ACC112 (cell line): ENCODE results near the gene UTP20.

Experiments used
- H2AFZ ChIP-seq: fragments of 200-600 bp; sonication (generic); one replicate; pipeline ENCODE4 v1.6.0; 2017; ENCODE audit warnings: antibody characterized with exemption, low read length; ENCODE audit not compliant: unreplicated experiment
- H3K27ac ChIP-seq: fragments of 200-600 bp; sonication (generic); 2 replicates; pipeline ENCODE4 v1.5.1; 2014; ENCODE audit warnings: low read depth, mild to moderate bottlenecking, antibody characterized with exemption, low read length, moderate library complexity
- H3K27me3 ChIP-seq: fragments of 200-600 bp; sonication (generic); 2 replicates; pipeline ENCODE4 v1.6.1; 2014; ENCODE audit warnings: mild to moderate bottlenecking, antibody characterized with exemption, low read length, moderate library complexity, mixed read lengths; ENCODE audit not compliant: insufficient read depth
- H3K36me3 ChIP-seq: fragments of 200-600 bp; sonication (generic); 2 replicates; pipeline ENCODE4 v1.6.1; 2016; ENCODE audit warnings: mild to moderate bottlenecking, antibody characterized with exemption, low read length, moderate library complexity, mixed read lengths; ENCODE audit not compliant: insufficient read depth
- H3K4me1 ChIP-seq: fragments of 200-600 bp; sonication (generic); one replicate; pipeline ENCODE4 v1.6.1; 2016; ENCODE audit warnings: low read length, mixed read lengths; ENCODE audit not compliant: insufficient read depth, unreplicated experiment, control insufficient read depth
- H3K4me3 ChIP-seq: fragments of 200-600 bp; sonication (generic); 2 replicates; pipeline ENCODE4 v1.5.1; 2014; ENCODE audit warnings: mild to moderate bottlenecking, low read depth, low read length
- H3K79me2 ChIP-seq: fragments of 200-600 bp; sonication (generic); one replicate; pipeline ENCODE4 v1.6.0; 2016; ENCODE audit warnings: low read length; ENCODE audit not compliant: control insufficient read depth, unreplicated experiment, insufficient read depth

The UTP20 gene

GRCh38 chr12:101276433-101276832, 3.5 kb upstream of the UTP20 start:
- H3K36me3 ChIP-seq, result no peaks in the 10 kb centered on the region
- peaks cover 45% of the 10 kb centered on the region for H3K27me3 ChIP-seq
- H2AFZ ChIP-seq, result no peak overlapping the region
- no peaks in the 10 kb centered on the region for H3K4me1 ChIP-seq
- no peak overlapping the region for H3K27ac ChIP-seq
- H3K4me3 ChIP-seq, result no peak overlapping the region
- peaks cover 13% of the 10 kb centered on the region for H3K79me2 ChIP-seq

- Histone ChIP-seq H3K36me3 (no peaks in the 10 kb centered on the region), H3K4me1 (no peaks in the 10 kb centered on the region), H3K27me3 (peaks cover 35% of the 10 kb centered on the region), H2AFZ (no peak overlapping the region), H3K79me2 (peaks cover 19% of the 10 kb centered on the region), H3K4me3 (no peak overlapping the region), H3K27ac (no peak overlapping the region)
Observed at GRCh38 chr12:101277443-101277842, 2.5 kb upstream of the UTP20 start.

GRCh38 chr12:101287357-101287756, 7.5 kb downstream of the UTP20 start:
- Histone ChIP-seq H3K79me2 (peaks cover 16% of the 10 kb centered on the region), H3K4me3 (no peak overlapping the region), H3K4me1 (no peaks in the 10 kb centered on the region), H3K27ac (no peak overlapping the region), H3K27me3 (no peaks in the 10 kb centered on the region), H3K36me3 (peaks cover 24% of the 10 kb centered on the region), H2AFZ (no peak overlapping the region)

- Histone ChIP-seq H3K79me2 (no peaks in the 10 kb centered on the region), H3K4me3 (no peak overlapping the region), H3K4me1 (peaks cover 20% of the 10 kb centered on the region), H3K27ac (peak overlapping the region; percentile 74), H3K36me3 (peaks cover 28% of the 10 kb centered on the region), H3K27me3 (no peaks in the 10 kb centered on the region), H2AFZ (no peak overlapping the region)
Observed at GRCh38 chr12:101297661-101298060, 17.8 kb downstream of the UTP20 start.

GRCh38 chr12:101298426-101298825, 18.5 kb downstream of the UTP20 start:
- Histone ChIP-seq H3K4me3 (no peak overlapping the region), H3K36me3 (peaks cover 23% of the 10 kb centered on the region), H2AFZ (peak overlapping the region; percentile 55), H3K27me3 (no peaks in the 10 kb centered on the region), H3K27ac (peak overlapping the region; percentile 74), H3K4me1 (peaks cover 20% of the 10 kb centered on the region), H3K79me2 (no peaks in the 10 kb centered on the region)

GRCh38 chr12:101299346-101299745, 19.4 kb downstream of the UTP20 start:
- Histone ChIP-seq H3K27ac (peak overlapping the region; percentile 64), H3K36me3 (peaks cover 23% of the 10 kb centered on the region)

GRCh38 chr12:101299931-101300330, 20.0 kb downstream of the UTP20 start:
- Histone ChIP-seq H2AFZ (no peak overlapping the region), H3K36me3 (peaks cover 21% of the 10 kb centered on the region), H3K79me2 (no peaks in the 10 kb centered on the region), H3K4me1 (peaks cover 20% of the 10 kb centered on the region), H3K4me3 (no peak overlapping the region), H3K27me3 (no peaks in the 10 kb centered on the region), H3K27ac (peak overlapping the region; percentile 64; the same call in 1 of the 2 replicates)

More at GRCh38 chr12:101299346-101299745, 19.4 kb downstream of the UTP20 start:
- H2AFZ ChIP-seq, result no peak overlapping the region
- H3K4me1 ChIP-seq, result peaks cover 20% of the 10 kb centered on the region
- no peaks in the 10 kb centered on the region for H3K27me3 ChIP-seq
- 0 out of 2 replicates have a peak overlapping the region, but pooled peaks have one; percentile 2 for H3K4me3 ChIP-seq
- H3K79me2 ChIP-seq, result no peaks in the 10 kb centered on the region

- Histone ChIP-seq H3K27me3 (no peaks in the 10 kb centered on the region), H2AFZ (no peak overlapping the region), H3K4me1 (peaks cover 19% of the 10 kb centered on the region), H3K27ac (no peak overlapping the region), H3K79me2 (no peaks in the 10 kb centered on the region), H3K36me3 (peaks cover 22% of the 10 kb centered on the region), H3K4me3 (no peak overlapping the region)
Observed at GRCh38 chr12:101302741-101303140, 22.8 kb downstream of the UTP20 start.

- peaks cover 21% of the 10 kb centered on the region for H3K36me3 ChIP-seq
- H3K27me3 ChIP-seq, result no peaks in the 10 kb centered on the region
- no peaks in the 10 kb centered on the region for H3K79me2 ChIP-seq
- H2AFZ ChIP-seq, result no peak overlapping the region
- no peak overlapping the region for H3K4me3 ChIP-seq
- H3K27ac ChIP-seq, result no peak overlapping the region
- H3K4me1 ChIP-seq, result no peaks in the 10 kb centered on the region
Observed at GRCh38 chr12:101305226-101305779, 25.4 kb downstream of the UTP20 start.

GRCh38 chr12:101305794-101306193, 25.9 kb downstream of the UTP20 start:
- H3K4me3 ChIP-seq, result no peak overlapping the region
- no peaks in the 10 kb centered on the region for H3K27me3 ChIP-seq
- H3K36me3 ChIP-seq, result peaks cover 21% of the 10 kb centered on the region
- no peaks in the 10 kb centered on the region for H3K79me2 ChIP-seq
- H2AFZ ChIP-seq, result no peak overlapping the region
- no peak overlapping the region for H3K27ac ChIP-seq
- no peaks in the 10 kb centered on the region for H3K4me1 ChIP-seq

GRCh38 chr12:101322480-101322879, 42.6 kb downstream of the UTP20 start:
- Histone ChIP-seq H2AFZ (no peak overlapping the region), H3K4me1 (no peaks in the 10 kb centered on the region), H3K36me3 (peaks cover 6% of the 10 kb centered on the region; the same call in 1 of the 2 replicates), H3K27ac (no peak overlapping the region), H3K4me3 (no peak overlapping the region), H3K79me2 (no peaks in the 10 kb centered on the region), H3K27me3 (no peaks in the 10 kb centered on the region)
